HepG2 (cell line): ENCODE data around the gene PATL1. TPM values are rescaled to one million over a fixed set of nuclear protein-coding genes. Genes with fewer than 3 reads are reported as not detected.
A peak's percentile ranks its signal among the peaks of the same experiment; 100 is the strongest.

Experiments used
- CBFB ChIP-seq: sonication (generic); formaldehyde crosslinking; IDR thresholded peaks from 2 replicates; pipeline ENCODE4 v1.4.0; 2020; ENCODE audit warnings: missing genetic modification reagents
- HCFC1 ChIP-seq: fragments of 150-350 bp; IDR thresholded peaks from 2 replicates; pipeline ENCODE4 v1.6.1; 2014; ENCODE audit warnings: low read depth, low read length
- HMG20A ChIP-seq: IDR thresholded peaks from 2 replicates; pipeline ENCODE4 v1.6.1; 2016; ENCODE audit warnings: borderline replicate concordance
- IRF9 ChIP-seq: sonication (generic); formaldehyde crosslinking; IDR thresholded peaks from 2 replicates; pipeline ENCODE4 v1.8.0; 2022; ENCODE audit warnings: missing genetic modification reagents, mild to moderate bottlenecking, borderline replicate concordance
- JARID2 ChIP-seq: sonication (generic); formaldehyde crosslinking; IDR thresholded peaks from 2 replicates; pipeline ENCODE4 v1.8.1; 2023; ENCODE audit warnings: missing genetic modification reagents, inconsistent platforms; ENCODE audit not compliant: insufficient replicate concordance
- MAZ ChIP-seq, 2 experiments: sonication (generic) in 1 of 2; formaldehyde crosslinking in 1 of 2; IDR thresholded peaks; 2 replicates each; pipeline versions ENCODE4 v1.5.0 to v1.6.1; 2012 to 2020; ENCODE audit warnings: low read depth in 2 of 2, mild to moderate bottlenecking in 2 of 2, borderline replicate concordance in 1 of 2, improper control_type of control experiment in 1 of 2, low read length in 1 of 2, missing genetic modification reagents in 1 of 2, moderate library complexity in 1 of 2
- PAXIP1 ChIP-seq: sonication (generic); formaldehyde crosslinking; conservative IDR thresholded peaks from 2 replicates; pipeline ENCODE4 v1.4.0; 2020; ENCODE audit warnings: mild to moderate bottlenecking, missing genetic modification reagents, moderate library complexity
- RBM39 ChIP-seq: fragments of 200-400 bp; formaldehyde crosslinking; IDR thresholded peaks from one replicate; pipeline ENCODE4 v1.6.1; 2018; ENCODE audit warnings: antibody characterized with exemption, mild to moderate bottlenecking, low read depth, low read length; ENCODE audit not compliant: poor library complexity, severe bottlenecking
- SNAPC2 ChIP-seq: sonication (generic); formaldehyde crosslinking; IDR thresholded peaks from 2 replicates; pipeline ENCODE4 v1.8.1; 2022; ENCODE audit warnings: mild to moderate bottlenecking, missing genetic modification reagents
- TBX3 ChIP-seq: fragments of 450-650 bp; IDR thresholded peaks from 2 replicates; pipeline ENCODE4 v1.6.1; 2017; ENCODE audit warnings: antibody characterized with exemption, mild to moderate bottlenecking, inconsistent platforms, borderline replicate concordance
- TGIF2 ChIP-seq: IDR thresholded peaks from 2 replicates; pipeline ENCODE4 v1.6.1; 2016; ENCODE audit warnings: control low read depth, missing compliant biosample characterization
- THRA ChIP-seq: sonication (generic); formaldehyde crosslinking; IDR thresholded peaks from 2 replicates; pipeline ENCODE4 v1.4.0; 2020; ENCODE audit warnings: missing genetic modification reagents, borderline replicate concordance
- ZBTB8A ChIP-seq: sonication (generic); formaldehyde crosslinking; IDR thresholded peaks from 2 replicates; pipeline ENCODE4 v1.4.0; 2020; ENCODE audit warnings: mild to moderate bottlenecking, low read depth, missing genetic modification reagents, borderline replicate concordance
- ZNF496 ChIP-seq: sonication (generic); formaldehyde crosslinking; IDR thresholded peaks from 2 replicates; pipeline ENCODE4 v1.8.1; 2023; ENCODE audit warnings: mild to moderate bottlenecking, moderate library complexity, missing genetic modification reagents; ENCODE audit not compliant: insufficient replicate concordance
- ZNF546 ChIP-seq: sonication (generic); formaldehyde crosslinking; conservative IDR thresholded peaks from 2 replicates; pipeline ENCODE4 v1.8.1; 2023; ENCODE audit warnings: mild to moderate bottlenecking, missing genetic modification reagents
- ZNF598 ChIP-seq: sonication (generic); formaldehyde crosslinking; IDR thresholded peaks from 2 replicates; pipeline ENCODE4 v1.5.1; 2020; ENCODE audit warnings: mild to moderate bottlenecking, missing genetic modification reagents, borderline replicate concordance
- ZNF691 ChIP-seq: sonication (generic); formaldehyde crosslinking; IDR thresholded peaks from 2 replicates; pipeline ENCODE4 v1.4.0; 2020; ENCODE audit warnings: missing genetic modification reagents, low read depth, mild to moderate bottlenecking, borderline replicate concordance
- ZNF773 ChIP-seq: sonication (generic); formaldehyde crosslinking; IDR thresholded peaks from 2 replicates; pipeline ENCODE4 v1.4.0; 2020; ENCODE audit warnings: missing genetic modification reagents, borderline replicate concordance
- ZNF816 ChIP-seq: sonication (generic); formaldehyde crosslinking; IDR thresholded peaks from 2 replicates; pipeline ENCODE4 v1.8.0; 2022; ENCODE audit warnings: missing genetic modification reagents, mild to moderate bottlenecking, borderline replicate concordance
- polyA plus RNA-seq, 8 experiments: library from polyadenylated mRNA; depleted of rRNA in 3 of 8; stranded (reverse) in 7 of 8; unstranded in 1 of 8; fragments of >200 nt; fragmentation: Illumina TruSeq in 4 of 8; extraction: Trizol in 4 of 8; gene quantifications; 2 replicates each; pipeline versions ENCODE4 v1.2.1 to v1.2.3, GENCODE V29; 2011 to 2016; ENCODE audit warnings: low read depth in 4 of 8, missing spikeins in 1 of 8, mixed read lengths in 1 of 8; ENCODE audit not compliant: insufficient read depth in 1 of 8
- total RNA-seq, 5 experiments: library from RNA; depleted of rRNA; stranded (reverse); fragments of >200 nt; fragmentation: Illumina TruSeq; extraction: Trizol; gene quantifications; 2 replicates each; pipeline ENCODE4 v1.2.3, GENCODE V29; 2016; ENCODE audit warnings: low read depth in 1 of 5
- TF ChIP-seq, protein P1 (sequence below): sonication (generic); formaldehyde crosslinking; IDR thresholded peaks from 2 replicates; pipeline ENCODE4 v1.4.0; 2020; ENCODE audit warnings: missing genetic modification reagents, mild to moderate bottlenecking, borderline replicate concordance

The PATL1 gene
- total and polyA plus RNA-seq, 2 of the 13 experiments (the other 11 are each of a cell fraction or from before 2014, with no cell fraction given): 12.9 to 26.8 TPM

DNA sequence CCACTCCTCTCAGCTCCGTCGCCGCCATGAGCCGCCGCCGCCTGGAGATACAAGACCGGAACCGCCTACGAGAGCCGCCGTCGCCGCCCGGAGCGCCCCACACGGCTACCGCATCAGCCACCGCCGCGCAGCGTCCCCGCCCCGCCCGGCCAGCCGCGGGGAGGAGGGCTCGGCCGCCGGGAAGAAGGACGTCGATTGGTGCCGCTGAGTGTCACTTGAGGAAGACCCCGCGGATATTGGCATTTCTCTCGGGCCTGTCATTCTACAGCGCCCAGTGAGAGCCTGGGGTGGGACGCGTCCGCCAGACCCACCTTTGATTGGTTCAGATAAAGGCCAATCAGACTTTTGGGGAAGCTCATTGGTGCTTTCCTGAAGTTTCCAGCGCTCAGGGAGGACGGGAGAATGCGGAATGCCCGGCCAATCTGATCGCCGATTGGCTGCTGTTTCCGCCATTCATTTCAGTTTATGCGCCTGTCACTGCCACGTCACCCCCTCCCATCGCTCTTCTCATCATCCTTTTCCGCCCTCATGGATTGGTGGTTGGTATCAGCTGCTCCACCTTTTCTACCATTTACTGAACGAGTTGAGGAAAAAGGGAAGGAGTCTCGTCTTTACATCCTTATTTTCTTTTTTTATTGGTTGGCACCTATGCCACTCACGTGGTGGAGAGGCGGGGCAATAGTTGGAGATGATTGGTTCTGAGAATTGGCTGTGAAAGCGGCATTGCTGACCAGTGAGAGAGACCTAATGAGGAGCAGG is 53.0 kb downstream of the PATL1 start, which contains the start of gene OSBP (continued):
- TF ChIP-seq, protein P1, sequence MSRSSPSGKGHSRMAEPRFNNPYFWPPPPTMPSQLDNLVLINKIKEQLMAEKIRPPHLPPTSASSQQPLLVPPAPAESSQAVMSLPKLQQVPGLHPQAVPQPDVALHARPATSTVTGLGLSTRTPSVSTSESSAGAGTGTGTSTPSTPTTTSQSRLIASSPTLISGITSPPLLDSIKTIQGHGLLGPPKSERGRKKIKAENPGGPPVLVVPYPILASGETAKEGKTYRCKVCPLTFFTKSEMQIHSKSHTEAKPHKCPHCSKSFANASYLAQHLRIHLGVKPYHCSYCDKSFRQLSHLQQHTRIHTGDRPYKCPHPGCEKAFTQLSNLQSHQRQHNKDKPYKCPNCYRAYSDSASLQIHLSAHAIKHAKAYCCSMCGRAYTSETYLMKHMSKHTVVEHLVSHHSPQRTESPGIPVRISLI (CRISPR knock-in tag): no peak
- TF ChIP-seq HMG20A (CRISPR knock-in tag): no peak
- TF ChIP-seq MAZ (IDR thresholded peaks at IDR 0.05; ENCODE audit: borderline replicate concordance, low read depth, low read length): peak; percentile 43; the same call in 1 of the 2 replicates
- TF ChIP-seq MAZ (CRISPR knock-in tag; IDR thresholded peaks at IDR 0.05; ENCODE audit: low read depth): peak; percentile 68; the same call in 1 of the 2 replicates
- TF ChIP-seq TGIF2 (CRISPR knock-in tag): no peak
- TF ChIP-seq CBFB (CRISPR knock-in tag): no peak
- no peak for TF ChIP-seq JARID2 (CRISPR knock-in tag)
- TF ChIP-seq IRF9 (CRISPR knock-in tag): no peak
- TF ChIP-seq PAXIP1 (CRISPR knock-in tag): no peak
- TF ChIP-seq ZNF598 (CRISPR knock-in tag): no peak
- no peak for TF ChIP-seq ZNF546 (CRISPR knock-in tag)
- TF ChIP-seq TBX3: no peak
- TF ChIP-seq SNAPC2 (CRISPR knock-in tag): no peak
- no peak for TF ChIP-seq ZBTB8A (CRISPR knock-in tag)
- TF ChIP-seq ZNF816 (CRISPR knock-in tag): no peak
- peak; percentile 19 for TF ChIP-seq HCFC1
- TF ChIP-seq ZNF773 (CRISPR knock-in tag): 0 out of 2 replicates have a peak, but pooled peaks have one; percentile 60
- TF ChIP-seq RBM39: peak; percentile 71
- no peak for TF ChIP-seq ZNF691 (CRISPR knock-in tag)
- no peak for TF ChIP-seq THRA
- no peak for TF ChIP-seq ZNF496
